ENCODE results near the gene TLDC2.

- TF ChIP-seq, protein P1, sequence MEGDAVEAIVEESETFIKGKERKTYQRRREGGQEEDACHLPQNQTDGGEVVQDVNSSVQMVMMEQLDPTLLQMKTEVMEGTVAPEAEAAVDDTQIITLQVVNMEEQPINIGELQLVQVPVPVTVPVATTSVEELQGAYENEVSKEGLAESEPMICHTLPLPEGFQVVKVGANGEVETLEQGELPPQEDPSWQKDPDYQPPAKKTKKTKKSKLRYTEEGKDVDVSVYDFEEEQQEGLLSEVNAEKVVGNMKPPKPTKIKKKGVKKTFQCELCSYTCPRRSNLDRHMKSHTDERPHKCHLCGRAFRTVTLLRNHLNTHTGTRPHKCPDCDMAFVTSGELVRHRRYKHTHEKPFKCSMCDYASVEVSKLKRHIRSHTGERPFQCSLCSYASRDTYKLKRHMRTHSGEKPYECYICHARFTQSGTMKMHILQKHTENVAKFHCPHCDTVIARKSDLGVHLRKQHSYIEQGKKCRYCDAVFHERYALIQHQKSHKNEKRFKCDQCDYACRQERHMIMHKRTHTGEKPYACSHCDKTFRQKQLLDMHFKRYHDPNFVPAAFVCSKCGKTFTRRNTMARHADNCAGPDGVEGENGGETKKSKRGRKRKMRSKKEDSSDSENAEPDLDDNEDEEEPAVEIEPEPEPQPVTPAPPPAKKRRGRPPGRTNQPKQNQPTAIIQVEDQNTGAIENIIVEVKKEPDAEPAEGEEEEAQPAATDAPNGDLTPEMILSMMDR (IDR thresholded peaks at IDR 0.05) = no peak
- no peak for TF ChIP-seq ZFX (IDR thresholded peaks at IDR 0.05; ENCODE audit: borderline replicate concordance)
Measured at GRCh38 chr20:36847009-36847709, 28.8 kb upstream of the TLDC2 start.
